CD14-positive monocyte (primary cell): Measurements from ENCODE around the gene CALY. TPM values are rescaled to one million over a fixed set of nuclear protein-coding genes. Genes with fewer than 3 reads are reported as not detected.

ENCODE experiments used
- DNase-seq, 3 donors: peaks; one replicate each; pipeline ENCODE4 v3.0.0-alpha.2; 2011 to 2022
- H2AFZ ChIP-seq: 2 replicates; pipeline ENCODE4 v1.6.0; 2012; ENCODE audit warnings: mild to moderate bottlenecking, low read depth, low read length, inconsistent platforms; ENCODE audit not compliant: insufficient read depth, poor library complexity, severe bottlenecking
- H3K27ac ChIP-seq, 2 donors: 1 replicate in 1 of 2; 2 replicates in 1 of 2; pipeline ENCODE4 v1.5.1; 2012 to 2013; ENCODE audit warnings: low read length in 2 of 2, control low read depth in 1 of 2, inconsistent platforms in 1 of 2, low read depth in 1 of 2, mild to moderate bottlenecking in 1 of 2
- H3K27me3 ChIP-seq, 2 donors: one replicate each; pipeline versions ENCODE4 v1.6.0 to v1.6.1; 2011 to 2013; ENCODE audit warnings: low read length in 2 of 2; ENCODE audit not compliant: control insufficient read depth in 2 of 2, insufficient read depth in 2 of 2
- H3K36me3 ChIP-seq, 2 donors: replicated peaks in 1 of 2; 1 replicate in 1 of 2; 2 replicates in 1 of 2; pipeline versions ENCODE4 v1.5.1 to v1.6.1; 2012 to 2013; ENCODE audit warnings: low read length in 2 of 2, control low read depth in 1 of 2, inconsistent platforms in 1 of 2, mild to moderate bottlenecking in 1 of 2; ENCODE audit not compliant: insufficient read depth in 2 of 2, control insufficient read depth in 1 of 2
- H3K4me1 ChIP-seq, 2 donors: 1 replicate in 1 of 2; 2 replicates in 1 of 2; pipeline versions ENCODE4 v1.5.1 to v1.6.1; 2012 to 2013; ENCODE audit warnings: low read length in 2 of 2, control low read depth in 1 of 2, inconsistent platforms in 1 of 2, mild to moderate bottlenecking in 1 of 2, moderate library complexity in 1 of 2; ENCODE audit not compliant: insufficient read depth in 2 of 2, control insufficient read depth in 1 of 2
- H3K4me2 ChIP-seq: replicated peaks from 2 replicates; pipeline ENCODE3; 2012; ENCODE audit warnings: low read length, moderate library complexity, mild to moderate bottlenecking; ENCODE audit not compliant: poor library complexity, severe bottlenecking; ENCODE audit errors: extremely low read depth
- H3K4me3 ChIP-seq, 3 experiments: fragments of 200-600 bp in 1 of 3; sonication (generic) in 1 of 3; replicated peaks in 1 of 3; 1 replicate in 2 of 3; 2 replicates in 1 of 3; pipeline ENCODE4 v1.5.1; 2011 to 2013; ENCODE audit warnings: low read length in 3 of 3, mild to moderate bottlenecking in 3 of 3, control low read depth in 2 of 3, low read depth in 2 of 3, inconsistent platforms in 1 of 3, moderate library complexity in 1 of 3
- H3K79me2 ChIP-seq: 2 replicates; pipeline ENCODE4 v1.6.0; 2012; ENCODE audit warnings: mild to moderate bottlenecking, control low read depth, inconsistent platforms, low read length, moderate library complexity; ENCODE audit not compliant: insufficient read depth
- H3K9ac ChIP-seq: 2 replicates; pipeline ENCODE4 v1.6.0; 2017; ENCODE audit warnings: low read length, mild to moderate bottlenecking; ENCODE audit not compliant: insufficient read depth, poor library complexity, severe bottlenecking
- H3K9me3 ChIP-seq, 2 donors: replicated peaks in 1 of 2; 1 replicate in 1 of 2; 2 replicates in 1 of 2; pipeline versions ENCODE4 v1.5.1 to v1.6.1; 2012 to 2013; ENCODE audit warnings: low read length in 2 of 2, control low read depth in 1 of 2; ENCODE audit not compliant: control insufficient read depth in 1 of 2, insufficient read depth in 1 of 2
- H4K20me1 ChIP-seq: 2 replicates; pipeline ENCODE4 v1.6.0; 2012; ENCODE audit warnings: mild to moderate bottlenecking, low read length, control low read depth, moderate library complexity; ENCODE audit not compliant: insufficient read depth
- H3K27ac Mint-ChIP-seq, 7 donors: one replicate each; pipeline ENCODE4 v1.8.0; 2020; ENCODE audit warnings: mild to moderate bottlenecking in 7 of 7, mixed read lengths in 7 of 7, moderate library complexity in 6 of 7, inconsistent platforms in 2 of 7
- H3K27me3 Mint-ChIP-seq, 3 donors: one replicate each; pipeline ENCODE4 v1.8.0; 2021 to 2022; ENCODE audit warnings: low read depth in 3 of 3, mild to moderate bottlenecking in 3 of 3, mixed read lengths in 3 of 3, moderate library complexity in 3 of 3, inconsistent platforms in 1 of 3
- H3K36me3 Mint-ChIP-seq, 2 donors: one replicate each; pipeline ENCODE4 v1.8.0; 2020; ENCODE audit warnings: mixed read lengths in 2 of 2, inconsistent platforms in 1 of 2, mild to moderate bottlenecking in 1 of 2
- H3K4me1 Mint-ChIP-seq: one replicate; pipeline ENCODE4 v1.8.0; 2020; ENCODE audit warnings: mild to moderate bottlenecking, mixed read lengths
- H3K4me3 Mint-ChIP-seq, 2 donors: one replicate each; pipeline ENCODE4 v1.8.0; 2020; ENCODE audit warnings: mild to moderate bottlenecking in 2 of 2, mixed read lengths in 2 of 2, moderate library complexity in 1 of 2
- H3K9me3 Mint-ChIP-seq, 7 donors: one replicate each; pipeline ENCODE4 v1.8.0; 2020 to 2022; ENCODE audit warnings: mixed read lengths in 7 of 7, mild to moderate bottlenecking in 6 of 7, moderate library complexity in 6 of 7, inconsistent platforms in 2 of 7
- CTCF ChIP-seq: fragments of 200-600 bp; IDR thresholded peaks from one replicate; pipeline ENCODE4 v1.8.0; 2022; ENCODE audit warnings: antibody characterized with exemption, mild to moderate bottlenecking
- WGBS: methylation state at CpG from one replicate; pipeline ENCODE4 v1.1.5; 2013; ENCODE audit warnings: missing lambda C conversion rate; ENCODE audit not compliant: insufficient coverage; 5-methylcytosine and 5-hydroxymethylcytosine counted together
- intact Hi-C, 2 donors: fragments of 100-400 bp; cut with micrococcal nuclease; formaldehyde crosslinking; loops; one replicate each; pipeline versions ENCODE4 v1.15.0 to v1.15.1; 2023
- polyA plus RNA-seq, 3 donors: library from polyadenylated mRNA; depleted of rRNA in 1 of 3; unstranded in 2 of 3; stranded (reverse) in 1 of 3; fragments of 300-500 nt in 2 of 3; fragments of >200 nt in 1 of 3; fragmentation: Illumina TruSeq in 2 of 3; gene quantifications; 1 replicate in 2 of 3; 2 replicates in 1 of 3; pipeline ENCODE4 v1.2.3, GENCODE V29; 2012 to 2021

CALY gene
- polyA plus RNA-seq, 3 donors, result not detected

- H3K36me3 ChIP-seq, result peaks cover 71 to 83% of the 10 kb centered on the region in 2 donors
- TF ChIP-seq CTCF, result no peak
- H3K79me2 ChIP-seq, result no peaks in the 10 kb centered on the region
- Mint-ChIP-seq H3K4me3 (no peak overlapping the region), H3K9me3 (no peaks in the 10 kb centered on the region), H3K36me3 (peaks cover 67 to 82% of the 10 kb centered on the region in 2 donors), H3K27me3 (peaks cover 0 to 2% (median 0%) of the 10 kb centered on the region in 3 donors), H3K27ac (peak overlapping the region in 1 of 7 donors; percentile 3), H3K4me1 (no peaks in the 10 kb centered on the region)
- H3K27me3 ChIP-seq, result no peaks in the 10 kb centered on the region
- no peak for DNase-seq
- H3K9me3 ChIP-seq, result no peaks in the 10 kb centered on the region
- no peaks in the 10 kb centered on the region for H4K20me1 ChIP-seq
- H3K4me1 ChIP-seq, result no peaks in the 10 kb centered on the region
- H3K27ac ChIP-seq, result no peak overlapping the region
- H3K9ac ChIP-seq, result no peak overlapping the region
- no peak overlapping the region for H2AFZ ChIP-seq
- intact Hi-C loops, result no loop called here
- no peak overlapping the region for H3K4me3 ChIP-seq
- H3K4me2 ChIP-seq, result no peak overlapping the region
- whole genome bisulfite sequencing, result 93% methylated on average over 13 of the region's 13 CpGs
These were observed 28.9 kb upstream of the CALY start for GRCh38 chr10:133365461-133366129.

GRCh38 chr10:133364645-133365431, 28.1 kb upstream of the CALY start:
- WGBS, result 95% methylated on average over 27 of the region's 29 CpGs
- no peak overlapping the region for H3K9ac ChIP-seq
- H3K36me3 Mint-ChIP-seq, result peaks cover 61 to 74% of the 10 kb centered on the region in 2 donors

More at GRCh38 chr10:133364645-133365431, 28.1 kb upstream of the CALY start:
- Histone ChIP-seq H3K27me3 (no peaks in the 10 kb centered on the region), H4K20me1 (no peaks in the 10 kb centered on the region), H3K4me2 (no peak overlapping the region), H3K36me3 (peaks cover 64 to 75% of the 10 kb centered on the region in 2 donors), H3K4me3 (no peak overlapping the region), H3K27ac (no peak overlapping the region), H3K79me2 (no peaks in the 10 kb centered on the region), H3K9me3 (no peaks in the 10 kb centered on the region), H2AFZ (no peak overlapping the region), H3K4me1 (no peaks in the 10 kb centered on the region)
- no peak overlapping the region for H3K4me3 Mint-ChIP-seq
- H3K27ac Mint-ChIP-seq, result peak overlapping the region in 1 of 7 donors; percentile 3
- intact Hi-C loops, result no loop called here
- no peak for TF ChIP-seq CTCF
- no peak for DNase-seq
- H3K9me3 Mint-ChIP-seq, result no peaks in the 10 kb centered on the region
- H3K27me3 Mint-ChIP-seq, result peaks cover 0 to 2% (median 0%) of the 10 kb centered on the region in 3 donors
- H3K4me1 Mint-ChIP-seq, result no peaks in the 10 kb centered on the region
